Measurements from ENCODE around the gene ZDHHC3. TPM values are rescaled to one million over a fixed set of nuclear protein-coding genes. Genes with fewer than 3 reads are reported as not detected.
"Not testable (repeated sequence)": the region's sequence is repeated elsewhere in the genome, so short reads cannot be mapped to it uniquely, and the experiment has no call there.

The ZDHHC3 gene
- total RNA-seq, 2 experiments from 2014 or later: 29.5 to 31.0 TPM

DNA sequence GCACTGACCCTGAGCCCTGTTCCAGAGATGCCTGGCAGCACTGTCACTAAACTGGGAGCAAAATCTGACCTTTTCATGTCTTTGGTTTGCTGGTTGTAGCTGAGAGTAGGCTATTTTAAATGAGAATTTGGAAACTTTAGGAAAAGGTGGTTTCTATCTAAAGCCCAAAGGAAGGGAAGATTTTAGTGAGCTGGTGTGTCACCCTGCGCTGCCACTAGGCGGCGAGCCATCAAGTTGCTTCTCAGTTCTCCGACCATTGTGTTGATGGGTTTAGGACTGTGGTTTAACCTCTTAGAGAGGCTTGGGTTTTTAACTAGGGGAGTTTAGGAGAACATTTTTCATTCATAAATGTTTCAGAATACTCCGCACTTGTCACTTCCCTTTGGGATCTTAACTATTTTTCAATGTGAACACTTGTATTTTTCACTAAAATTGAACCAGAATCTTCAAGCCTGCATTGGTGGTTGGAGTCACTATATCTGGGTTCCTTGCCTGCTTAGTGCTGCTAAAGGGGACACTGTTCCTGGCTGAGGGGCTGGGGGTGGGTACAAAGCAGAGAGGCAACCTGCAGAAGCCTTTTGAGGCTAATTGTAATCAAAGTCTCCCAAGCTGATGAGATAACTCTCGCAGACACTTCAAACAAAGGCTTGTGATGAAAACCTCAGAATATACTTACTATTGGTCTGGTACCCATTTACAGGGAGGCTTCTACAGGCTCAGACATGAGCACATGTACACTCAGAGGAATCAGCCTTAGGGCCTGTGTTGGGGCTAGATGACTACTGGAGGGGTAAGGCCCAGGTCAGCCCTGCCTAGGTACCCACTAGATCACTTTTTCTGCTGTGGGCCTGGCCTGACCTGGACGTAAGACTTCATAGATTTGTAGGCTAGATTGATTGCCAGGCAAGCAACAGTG, 16.8 kb upstream of the ZDHHC3 start:
- Mint-ChIP-seq H3K4me3 (no peak overlapping the region), H3K36me3 (ENCODE audit: low read depth) (peaks cover 50% of the 10 kb centered on the region)
- CTCF ChIA-PET: interaction anchor here (0.9 to 4.0 kb wide), 5 partner anchors 8 to 17 kb away, joined by 3 to 29 read pairs (median 4); partner anchors contain the start of genes EXOSC7 and ZDHHC3

DNA sequence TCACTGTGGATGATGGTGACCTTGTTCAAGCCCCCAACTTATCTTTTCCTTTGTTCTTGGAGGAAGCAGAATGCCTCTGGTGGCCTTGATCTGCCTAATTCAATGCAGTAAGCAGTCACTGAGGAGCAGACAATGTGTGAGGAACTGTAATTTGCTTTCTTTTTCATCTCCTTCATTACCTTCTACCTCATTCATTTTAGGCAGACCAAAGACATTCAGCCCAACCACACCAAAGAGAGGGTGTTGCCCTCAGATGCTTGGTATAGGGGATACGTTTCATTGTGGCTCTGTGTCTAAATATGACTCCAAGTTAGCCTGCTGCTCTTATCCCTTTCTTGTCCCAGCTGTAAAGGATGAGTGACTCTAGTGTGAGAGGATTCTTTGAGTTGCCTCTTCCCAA, 15.4 kb upstream of the ZDHHC3 start:
- no peak overlapping the region for H3K4me3 Mint-ChIP-seq
- DNase-seq: no peak
- intact Hi-C loops (cut with micrococcal nuclease): no loop called here
- CTCF ChIA-PET: interaction anchor here (0.6 to 4.0 kb wide), 5 partner anchors 8 to 460 kb away, joined by 3 to 29 read pairs (median 4); partner anchors contain the start of genes EXOSC7 and ZDHHC3
- no peak overlapping the region for H3K27ac Mint-ChIP-seq
- H3K9me3 Mint-ChIP-seq: no peaks in the 10 kb centered on the region
- peaks cover 76% of the 10 kb centered on the region for H3K4me1 Mint-ChIP-seq (ENCODE audit: low read depth)
- H3K36me3 Mint-ChIP-seq (ENCODE audit: low read depth): peaks cover 40% of the 10 kb centered on the region
- no peaks in the 10 kb centered on the region for H3K27me3 Mint-ChIP-seq (ENCODE audit: low read depth)

More for the DNA sequence above, 16.8 kb upstream of the ZDHHC3 start:
- intact Hi-C loops (cut with micrococcal nuclease): no loop called here
- peak; percentile 27 for DNase-seq
- no peaks in the 10 kb centered on the region for H3K9me3 Mint-ChIP-seq
- no peaks in the 10 kb centered on the region for H3K27me3 Mint-ChIP-seq (ENCODE audit: low read depth)
- no peak overlapping the region for H3K27ac Mint-ChIP-seq
- peaks cover 79% of the 10 kb centered on the region for H3K4me1 Mint-ChIP-seq (ENCODE audit: low read depth)

DNA sequence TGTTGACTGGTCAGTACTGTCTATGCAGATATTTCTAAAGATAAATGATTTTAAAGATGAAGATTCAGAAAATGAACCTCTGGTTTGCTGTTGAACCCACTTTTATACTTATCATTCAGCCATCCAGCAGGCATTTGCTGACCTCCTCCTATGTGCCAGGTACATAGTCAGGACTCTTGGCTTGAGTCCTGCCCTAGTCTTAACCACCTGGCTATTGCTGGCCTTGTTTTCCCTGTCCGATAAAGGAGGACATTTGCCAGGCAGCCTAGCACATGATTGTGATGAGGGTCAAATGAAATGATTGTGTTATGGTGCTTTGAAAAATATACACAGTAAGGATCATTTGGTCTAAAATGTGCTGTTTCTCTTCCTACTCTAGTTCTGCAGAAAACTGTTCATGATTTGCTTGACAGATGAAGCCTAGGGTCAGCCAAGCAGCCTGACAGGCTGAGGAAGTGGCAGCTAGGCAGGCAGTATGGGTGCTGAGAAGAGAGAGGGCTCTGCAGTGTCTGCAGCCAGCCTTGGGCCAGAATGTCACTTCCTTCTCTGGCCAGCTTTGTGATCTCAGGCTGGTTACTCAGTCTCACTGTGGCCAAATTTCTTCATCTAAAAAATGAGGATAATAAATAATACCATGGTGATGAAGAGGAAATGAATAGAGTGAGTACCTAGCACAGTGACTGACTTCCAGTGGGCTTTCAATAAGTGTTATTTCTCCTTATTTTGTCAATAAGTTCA, 13.8 kb upstream of the ZDHHC3 start:
- H3K36me3 Mint-ChIP-seq (ENCODE audit: low read depth): peaks cover 40% of the 10 kb centered on the region

GRCh38 chr3:44989141-44989540, 13.2 kb upstream of the ZDHHC3 start:
- no peak overlapping the region for H3K4me3 Mint-ChIP-seq
- CTCF ChIA-PET: interaction anchor here (0.9 to 1.2 kb wide), 2 partner anchors 8 to 11 kb away, joined by 3 read pairs; no protein-coding TSS in a partner anchor
- no peaks in the 10 kb centered on the region for H3K27me3 Mint-ChIP-seq (ENCODE audit: low read depth)
- no peak overlapping the region for H3K27ac Mint-ChIP-seq
- intact Hi-C loops (cut with micrococcal nuclease): no loop called here
- peaks cover 68% of the 10 kb centered on the region for H3K4me1 Mint-ChIP-seq (ENCODE audit: low read depth)
- peaks cover 39% of the 10 kb centered on the region for H3K36me3 Mint-ChIP-seq (ENCODE audit: low read depth)
- H3K9me3 Mint-ChIP-seq: no peaks in the 10 kb centered on the region
- no peak for DNase-seq

More for the DNA sequence above, 13.8 kb upstream of the ZDHHC3 start:
- Mint-ChIP-seq H3K4me3 (no peak overlapping the region), H3K27me3 (ENCODE audit: low read depth) (no peaks in the 10 kb centered on the region), H3K9me3 (no peaks in the 10 kb centered on the region), H3K4me1 (ENCODE audit: low read depth) (peaks cover 70% of the 10 kb centered on the region), H3K27ac (no peak overlapping the region)
- DNase-seq: no peak
- intact Hi-C loops (cut with micrococcal nuclease): no loop called here
- CTCF ChIA-PET: interaction anchor here (0.9 to 1.4 kb wide), 2 partner anchors 11 to 47 kb away, joined by 3 to 4 read pairs; no protein-coding TSS in a partner anchor

DNA sequence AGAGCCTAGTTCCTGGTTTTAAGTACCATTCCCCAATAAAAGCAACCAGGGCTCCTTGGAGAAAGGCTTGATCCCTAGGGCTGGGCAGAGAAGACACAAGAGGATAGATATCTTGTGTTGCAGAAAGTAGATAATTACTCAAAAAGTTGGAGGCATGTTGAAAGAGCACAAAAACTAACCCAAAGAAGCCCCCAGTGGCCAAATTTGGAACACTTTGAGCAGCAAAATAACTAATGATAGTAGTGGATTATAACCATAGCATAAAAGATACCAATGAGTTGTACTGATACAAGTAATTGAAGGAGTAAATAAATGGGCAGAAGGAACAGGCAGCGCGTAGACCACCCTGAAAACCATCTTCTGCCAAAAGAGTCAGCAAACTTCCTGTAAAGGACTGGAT, 12.1 kb upstream of the ZDHHC3 start:
- peaks cover 68% of the 10 kb centered on the region for H3K4me1 Mint-ChIP-seq (ENCODE audit: low read depth)
- no peaks in the 10 kb centered on the region for H3K27me3 Mint-ChIP-seq (ENCODE audit: low read depth)
- CTCF ChIA-PET: interaction anchor here (1.0 to 1.2 kb wide), 2 partner anchors 9 to 11 kb away, joined by 3 to 4 read pairs; partner anchors contain the start of gene EXOSC7
- H3K9me3 Mint-ChIP-seq: no peaks in the 10 kb centered on the region
- H3K36me3 Mint-ChIP-seq (ENCODE audit: low read depth): peaks cover 35% of the 10 kb centered on the region
- DNase-seq: no peak
- H3K27ac Mint-ChIP-seq: no peak overlapping the region
- intact Hi-C loops (cut with micrococcal nuclease): no loop called here
- no peak overlapping the region for H3K4me3 Mint-ChIP-seq

DNA sequence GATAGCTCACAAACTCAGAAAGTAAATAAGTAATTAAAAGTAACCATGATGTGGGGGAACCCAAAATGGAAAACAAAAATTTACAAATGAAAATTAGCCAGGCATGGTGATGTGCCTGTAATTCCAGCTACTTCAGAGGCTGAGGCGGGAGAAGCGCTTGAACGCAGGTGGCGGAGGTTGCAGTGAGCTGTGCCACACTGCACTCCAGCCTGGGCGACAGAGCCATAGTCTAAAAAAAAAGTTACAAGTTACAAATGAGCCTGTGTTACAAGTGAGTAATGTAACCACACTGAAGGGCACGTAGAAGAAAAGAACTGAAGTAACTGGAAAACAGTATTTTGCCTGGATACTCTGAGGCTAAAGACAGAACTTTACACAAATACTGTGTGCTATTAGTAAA, 11.4 kb upstream of the ZDHHC3 start:
- Mint-ChIP-seq H3K4me1 (ENCODE audit: low read depth) (peaks cover 68% of the 10 kb centered on the region), H3K27me3 (ENCODE audit: low read depth) (no peaks in the 10 kb centered on the region), H3K4me3 (no peak overlapping the region), H3K27ac (no peak overlapping the region), H3K9me3 (no peaks in the 10 kb centered on the region), H3K36me3 (ENCODE audit: low read depth) (peaks cover 29% of the 10 kb centered on the region)
- intact Hi-C loops (cut with micrococcal nuclease): no loop called here
- DNase-seq: no peak
- CTCF ChIA-PET: interaction anchor here (1.0 kb wide), 1 partner anchor 11 kb away, joined by 4 read pairs; the partner anchor contains the start of gene EXOSC7

- intact Hi-C loops (cut with micrococcal nuclease); H3K9me3 Mint-ChIP-seq; H3K27ac Mint-ChIP-seq; H3K27me3 Mint-ChIP-seq (ENCODE audit: low read depth); H3K4me3 Mint-ChIP-seq; DNase-seq: not testable (repeated sequence)
- Mint-ChIP-seq H3K36me3 (ENCODE audit: low read depth) (peaks cover 30% of the 10 kb centered on the region), H3K4me1 (ENCODE audit: low read depth) (peaks cover 69% of the 10 kb centered on the region)
- CTCF ChIA-PET: interaction anchor here (0.6 to 1.2 kb wide), 2 partner anchors 9 to 15 kb away, joined by 3 to 4 read pairs; no protein-coding TSS in a partner anchor
These were observed 10.4 kb upstream of the ZDHHC3 start for GRCh38 chr3:44986330-44986729.

DNA sequence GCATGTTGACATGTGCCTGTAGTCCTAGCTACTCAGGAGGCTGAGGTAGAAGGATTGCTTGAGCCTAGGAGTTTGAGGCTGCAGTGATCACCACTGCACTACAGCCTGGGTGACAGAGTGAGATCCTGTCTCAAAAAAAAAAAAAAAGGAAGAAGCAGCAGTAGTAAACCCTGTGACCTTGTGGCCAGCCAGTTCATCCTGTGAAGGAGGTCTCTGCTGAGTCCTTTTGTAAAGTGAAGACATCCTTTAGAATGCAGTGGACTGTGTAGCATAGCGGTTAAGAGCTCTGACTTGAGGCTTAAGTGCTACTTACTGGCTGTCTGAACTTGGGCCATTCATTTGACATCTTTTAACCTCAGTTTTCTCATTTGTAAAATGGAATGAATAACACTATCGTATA, 8.4 kb upstream of the ZDHHC3 start:
- Mint-ChIP-seq H3K27ac (no peak overlapping the region), H3K36me3 (ENCODE audit: low read depth) (peaks cover 23% of the 10 kb centered on the region), H3K4me3 (no peak overlapping the region), H3K9me3 (no peaks in the 10 kb centered on the region), H3K4me1 (ENCODE audit: low read depth) (peaks cover 75% of the 10 kb centered on the region), H3K27me3 (ENCODE audit: low read depth) (no peaks in the 10 kb centered on the region)
- DNase-seq: no peak
- CTCF ChIA-PET: interaction anchor here (4.4 kb wide), 1 partner anchor 9 kb away, joined by 29 read pairs; no protein-coding TSS in a partner anchor
- intact Hi-C loops (cut with micrococcal nuclease): loop anchor here (5.0 kb wide), 1 partner anchor 683 kb away; no protein-coding TSS in a partner anchor

GRCh38 chr3:44983484-44983941, 7.5 kb upstream of the ZDHHC3 start:
- DNase-seq: no peak
- Mint-ChIP-seq H3K9me3 (no peaks in the 10 kb centered on the region), H3K36me3 (ENCODE audit: low read depth) (peaks cover 19% of the 10 kb centered on the region), H3K4me3 (no peak overlapping the region), H3K27me3 (ENCODE audit: low read depth) (no peaks in the 10 kb centered on the region), H3K4me1 (ENCODE audit: low read depth) (peaks cover 78% of the 10 kb centered on the region), H3K27ac (no peak overlapping the region)
- intact Hi-C loops (cut with micrococcal nuclease): loop anchor here (5.0 kb wide), 1 partner anchor 684 kb away; no protein-coding TSS in a partner anchor
- CTCF ChIA-PET: interaction anchor here (4.4 kb wide), 1 partner anchor 10 kb away, joined by 29 read pairs; no protein-coding TSS in a partner anchor

GRCh38 chr3:44982817-44983216, 6.8 kb upstream of the ZDHHC3 start:
- Mint-ChIP-seq H3K4me3 (no peak overlapping the region), H3K36me3 (ENCODE audit: low read depth) (peaks cover 20% of the 10 kb centered on the region), H3K27me3 (ENCODE audit: low read depth) (no peaks in the 10 kb centered on the region), H3K4me1 (ENCODE audit: low read depth) (peaks cover 83% of the 10 kb centered on the region), H3K9me3 (no peaks in the 10 kb centered on the region), H3K27ac (no peak overlapping the region)
- no peak for DNase-seq
- intact Hi-C loops (cut with micrococcal nuclease): loop anchor here (5.0 kb wide), 1 partner anchor 684 kb away; no protein-coding TSS in a partner anchor
- CTCF ChIA-PET: interaction anchor here (1.3 to 4.4 kb wide), 2 partner anchors 11 to 68 kb away, joined by 3 to 29 read pairs; no protein-coding TSS in a partner anchor

- H3K27me3 Mint-ChIP-seq (ENCODE audit: low read depth): no peaks in the 10 kb centered on the region
- DNase-seq: peak; percentile 24
- peak overlapping the region; percentile 53 for H3K27ac Mint-ChIP-seq
- H3K4me3 Mint-ChIP-seq: peak overlapping the region; percentile 20
- H3K4me1 Mint-ChIP-seq (ENCODE audit: low read depth): peaks cover 83% of the 10 kb centered on the region
- peaks cover 20% of the 10 kb centered on the region for H3K36me3 Mint-ChIP-seq (ENCODE audit: low read depth)
- intact Hi-C loops (cut with micrococcal nuclease): loop anchor here (1.0 to 5.0 kb wide), 2 partner anchors 15 to 686 kb away; no protein-coding TSS in a partner anchor
- CTCF ChIA-PET: interaction anchor here (1.3 to 4.4 kb wide), 2 partner anchors 12 to 67 kb away, joined by 3 to 29 read pairs; no protein-coding TSS in a partner anchor
- H3K9me3 Mint-ChIP-seq: no peaks in the 10 kb centered on the region
These were observed 5.8 kb upstream of the ZDHHC3 start for GRCh38 chr3:44981751-44982150.

Measured in activated naive CD4-positive, alpha-beta T cell treated with anti-CD3 and anti-CD28 coated beads for 36 hours (primary cell).